NCI-H1417 (cell line): Measurements from ENCODE around the gene OSBP.
"Not testable (repeated sequence)": the region's sequence is repeated elsewhere in the genome, so short reads cannot be mapped to it uniquely, and the experiment has no call there.

Experiments used
- DNase-seq, 3 experiments: peaks; one replicate each; lab custom pipeline; 2025; lab: John Stamatoyannopoulos, UW

OSBP gene

GRCh38 chr11:59551659-59552521, 63.7 kb downstream of the OSBP start:
- DNase-seq = peak in 2 of 3 experiments; percentile 28 to 79

DNA sequence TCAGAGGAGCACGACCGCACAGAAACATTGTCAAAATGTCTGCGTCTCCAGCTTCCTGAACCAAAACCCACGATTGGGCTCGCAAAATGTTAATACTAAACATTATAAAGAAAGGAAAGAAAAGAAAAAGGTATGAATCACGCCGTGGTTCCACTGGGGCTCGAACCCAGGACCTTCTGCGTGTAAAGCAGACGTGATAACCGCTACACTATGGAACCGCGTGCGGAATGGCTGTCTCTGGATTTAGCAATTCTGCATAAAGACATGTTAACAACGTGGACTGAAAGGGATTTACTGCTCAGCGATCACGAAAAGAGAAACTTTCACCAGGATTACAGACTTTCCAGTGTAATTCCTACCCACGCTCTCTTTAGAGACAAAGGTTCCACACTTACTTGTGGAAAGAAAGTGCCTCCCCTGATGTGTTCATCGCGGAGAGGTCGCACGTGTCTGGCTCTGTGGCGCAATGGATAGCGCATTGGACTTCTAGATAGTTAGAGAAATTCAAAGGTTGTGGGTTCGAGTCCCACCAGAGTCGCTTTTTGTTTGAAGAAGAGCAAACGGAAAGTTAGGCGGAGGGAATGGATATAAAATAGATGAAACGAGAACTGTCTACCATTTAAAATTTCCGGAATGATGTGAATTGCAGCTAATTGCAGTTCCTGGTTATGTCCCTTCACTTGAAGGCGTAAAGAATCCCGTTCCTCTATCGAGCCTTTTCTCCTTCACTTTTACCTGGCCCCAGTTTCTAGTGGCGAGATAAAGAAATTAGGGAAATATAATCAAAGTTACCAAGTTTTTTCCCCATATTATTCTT, 64.5 kb downstream of the OSBP start:
- DNase-seq = peak; percentile 92 to 99 (median 93)

GRCh38 chr11:59550368-59550841, 65.2 kb downstream of the OSBP start:
- DNase-seq = peak; percentile 92 to 99 (median 97)

GRCh38 chr11:59548309-59548656, 67.3 kb downstream of the OSBP start:
- no peak for DNase-seq

- not testable (repeated sequence) for DNase-seq
Observed at GRCh38 chr11:59547605-59548308, 67.8 kb downstream of the OSBP start.

DNA sequence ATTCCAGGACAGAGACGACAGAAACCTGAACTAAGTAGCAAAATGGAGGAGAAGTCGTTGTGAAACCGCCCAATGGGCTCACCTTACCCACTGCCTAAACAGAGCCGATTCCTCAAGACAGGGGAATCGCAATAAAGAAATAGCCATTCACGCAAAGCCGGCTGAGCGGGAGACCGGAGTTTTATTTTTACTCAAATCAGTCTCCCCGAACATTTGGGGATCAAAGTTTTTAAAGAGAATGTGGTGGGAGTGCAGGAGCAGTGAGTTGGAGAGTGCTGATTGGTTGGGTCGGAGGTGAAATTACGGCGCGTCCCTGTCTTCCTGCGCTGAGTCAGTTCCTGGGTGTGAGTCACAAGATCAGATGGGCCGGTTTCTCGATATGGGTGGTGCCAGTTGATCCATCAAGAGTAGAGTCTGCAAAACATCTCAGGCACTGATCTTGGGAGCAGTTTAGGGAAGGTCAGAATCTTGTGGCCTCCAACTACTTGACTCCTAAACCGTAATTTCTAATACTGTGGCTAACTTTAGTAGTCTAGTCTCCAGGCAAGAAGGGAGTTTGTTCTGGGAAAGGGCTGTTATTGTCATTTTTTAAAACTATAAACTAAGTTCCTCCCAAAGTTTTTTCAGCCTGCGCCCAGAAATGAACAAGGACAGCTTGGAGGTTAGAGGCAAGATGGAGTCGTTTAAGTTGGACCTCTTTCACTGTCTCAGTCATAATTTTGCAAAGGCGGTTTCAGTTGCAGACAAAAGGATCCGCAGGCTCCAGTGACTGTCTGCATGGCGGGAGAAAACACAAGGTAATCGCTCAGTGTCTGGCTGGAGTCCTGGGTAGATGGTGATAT, 70.2 kb downstream of the OSBP start:
- DNase-seq = no peak

GRCh38 chr11:59544869-59545178, 70.8 kb downstream of the OSBP start:
- no peak for DNase-seq

GRCh38 chr11:59543713-59544112, 71.9 kb downstream of the OSBP start:
- DNase-seq = not testable (repeated sequence)

GRCh38 chr11:59542142-59542810, 73.3 kb downstream of the OSBP start:
- no peak for DNase-seq

GRCh38 chr11:59534676-59535075, 80.9 kb downstream of the OSBP start:
- no peak for DNase-seq

- no peak for DNase-seq
Observed at GRCh38 chr11:59532620-59533019, 83.0 kb downstream of the OSBP start.

GRCh38 chr11:59528711-59529110, 86.9 kb downstream of the OSBP start:
- no peak for DNase-seq
